Panc1 (cell line): ENCODE measurements around the gene PDYN. TPM values are rescaled to one million over a fixed set of nuclear protein-coding genes. Genes with fewer than 3 reads are reported as not detected.

ENCODE experiments used
- ATAC-seq: fragments of 200-7000 bp; cut with Tn5 transposase; 2 replicates; pipeline ENCODE4 v1.9.1; 2020; ENCODE audit warnings: mild to moderate bottlenecking, moderate library complexity
- BruUV-seq: library from RNA; stranded (reverse); fragments of 400-500 nt; replicated peaks from 2 replicates; lab custom pipeline; 2021; lab: Mats Ljungman, UMichigan
- CTCF ChIA-PET: fragments of 300-600 bp; sonication (Branson Sonifier 250); formaldehyde crosslinking; loops from one replicate; lab custom pipeline; 2022; ENCODE audit warnings: antibody characterized with exemption; lab: Charles Lee
- POLR2A ChIA-PET: fragments of 300-600 bp; sonication (Branson Sonifier 250); formaldehyde crosslinking; loops from one replicate; lab custom pipeline; 2022; ENCODE audit warnings: antibody characterized with exemption; lab: Charles Lee
- DNase-seq: peaks from one replicate; pipeline ENCODE4 v3.0.0-alpha.2; 2010; ENCODE audit warnings: low read depth, low spot score
- H3K27ac ChIP-seq: 2 replicates; pipeline ENCODE4 v1.5.1; 2011; ENCODE audit warnings: mild to moderate bottlenecking, low read length, inconsistent platforms
- H3K27me3 ChIP-seq: fragments of 200-500 bp; sonication (Bioruptor generic); 2 replicates; pipeline ENCODE4 v1.6.0; 2014; ENCODE audit warnings: low read length, inconsistent platforms; ENCODE audit not compliant: control insufficient read depth, insufficient read depth
- H3K36me3 ChIP-seq: fragments of 200-500 bp; sonication (Bioruptor generic); 2 replicates; pipeline ENCODE4 v1.5.1; 2014; ENCODE audit warnings: inconsistent platforms, mild to moderate bottlenecking, low read length, moderate library complexity; ENCODE audit not compliant: control insufficient read depth, insufficient read depth
- H3K4me1 ChIP-seq: 2 replicates; pipeline ENCODE4 v1.5.1; 2011; ENCODE audit warnings: inconsistent platforms, mild to moderate bottlenecking, low read length, moderate library complexity; ENCODE audit not compliant: control insufficient read depth, insufficient read depth
- H3K4me3 ChIP-seq, 2 experiments: 2 replicates each; pipeline ENCODE4 v1.5.1; 2011 to 2012; ENCODE audit warnings: low read depth in 2 of 2, low read length in 2 of 2, mild to moderate bottlenecking in 2 of 2, inconsistent platforms in 1 of 2, moderate library complexity in 1 of 2
- H3K9me3 ChIP-seq: fragments of 200-500 bp; sonication (Bioruptor generic); 2 replicates; pipeline ENCODE4 v1.5.1; 2014; ENCODE audit warnings: low read depth, mild to moderate bottlenecking, inconsistent platforms, low read length, moderate library complexity; ENCODE audit not compliant: control insufficient read depth, insufficient read depth
- CTCF ChIP-seq: fragments of 450-650 bp; IDR thresholded peaks from 2 replicates; pipeline ENCODE4 v1.5.1; 2017; ENCODE audit warnings: mild to moderate bottlenecking
- POLR2AphosphoS5 ChIP-seq: IDR thresholded peaks from 2 replicates; pipeline ENCODE4 v1.6.1; 2012; ENCODE audit warnings: mild to moderate bottlenecking, low read depth, low read length, moderate library complexity
- REST ChIP-seq, 2 experiments: IDR thresholded peaks; 2 replicates each; pipeline ENCODE4 v1.6.1; 2011 to 2012; ENCODE audit warnings: low read depth in 2 of 2, control low read depth in 1 of 2, low read length in 1 of 2, mild to moderate bottlenecking in 1 of 2, moderate library complexity in 1 of 2; ENCODE audit not compliant: insufficient read depth in 1 of 2
- SIN3A ChIP-seq: IDR thresholded peaks from 2 replicates; pipeline ENCODE4 v1.6.1; 2012; ENCODE audit warnings: low read depth, mild to moderate bottlenecking, low read length, moderate library complexity, borderline replicate concordance; ENCODE audit not compliant: insufficient read depth
- TCF7L2 ChIP-seq: IDR thresholded peaks from 2 replicates; pipeline ENCODE4 v1.6.1; 2011; ENCODE audit warnings: mild to moderate bottlenecking, low read depth, low read length, inconsistent platforms
- in situ Hi-C: cut with HindIII; loops from 2 replicates; pipeline ENCODE4 v1.10.0; 2016; ENCODE audit warnings: low sequenced_read_pairs, low pct_unique_long_range_greater_than_20kb
- intact Hi-C: fragments of 100-400 bp; cut with micrococcal nuclease; formaldehyde crosslinking; loops from one replicate; pipeline ENCODE4 v1.10.0; 2022; ENCODE audit not compliant: unreplicated experiment
- total RNA-seq: library from RNA; stranded (reverse); gene quantifications from one replicate; pipeline ENCODE4 v1.2.1, GENCODE V29; 2021; ENCODE audit not compliant: unreplicated experiment

The PDYN gene
- total RNA-seq, 1 experiment from 2014 or later, result not detected

- BruUV-seq, result no TSS peak
- Histone ChIP-seq H3K27ac (no peak overlapping the region), H3K9me3 (no peaks in the 10 kb centered on the region), H3K4me1 (no peaks in the 10 kb centered on the region), H3K36me3 (no peaks in the 10 kb centered on the region), H3K27me3 (peaks cover 2% of the 10 kb centered on the region), H3K4me3 (no peak overlapping the region)
- no peak for TF ChIP-seq CTCF
- no peak for TF ChIP-seq REST (IDR thresholded peaks at IDR 0.05; ENCODE audit: insufficient read depth in 1 of 2, low read depth in 2 of 2, low read length in 1 of 2)
- TF ChIP-seq TCF7L2, result no peak
- no peak for TF ChIP-seq POLR2AphosphoS5
- no peak for TF ChIP-seq SIN3A
- intact Hi-C loops (no loop called here), in situ Hi-C loops (no loop called here)
- ChIA-PET CTCF (no interaction called here), POLR2A (no interaction called here)
- DNase-seq (no peak), ATAC-seq (no peak)
These were observed 59.7 kb downstream of the PDYN start for GRCh38 chr20:1934156-1934555.

GRCh38 chr20:1933465-1933870 is 60.4 kb downstream of the PDYN start:
- peaks cover 2% of the 10 kb centered on the region; the same call in 1 of the 2 replicates for H3K27me3 ChIP-seq
- no peaks in the 10 kb centered on the region for H3K36me3 ChIP-seq
- BruUV-seq, result no TSS peak
- CTCF ChIA-PET, result no interaction called here
- H3K4me1 ChIP-seq, result no peaks in the 10 kb centered on the region
- no peak overlapping the region for H3K4me3 ChIP-seq
- POLR2A ChIA-PET, result no interaction called here
- TF ChIP-seq CTCF (no peak), SIN3A (no peak), REST (IDR thresholded peaks at IDR 0.05; ENCODE audit: insufficient read depth in 1 of 2, low read depth in 2 of 2, low read length in 1 of 2) (no peak), TCF7L2 (no peak), POLR2AphosphoS5 (no peak)
- ATAC-seq (no peak), DNase-seq (no peak)
- intact Hi-C loops, result no loop called here
- no peak overlapping the region for H3K27ac ChIP-seq
- in situ Hi-C loops, result no loop called here
- H3K9me3 ChIP-seq, result no peaks in the 10 kb centered on the region
